Measurements from ENCODE around the gene KCNIP4.
"Not testable (repeated sequence)": the region's sequence is repeated elsewhere in the genome, so short reads cannot be mapped to it uniquely, and the experiment has no call there.

The KCNIP4 gene

GRCh38 chr4:21451032-21451431, 497.5 kb downstream of the KCNIP4 start:
- DNase-seq = no peak

GRCh38 chr4:21450331-21450730, 498.2 kb downstream of the KCNIP4 start:
- no peak for DNase-seq

- no peak for DNase-seq
Measured at GRCh38 chr4:21447301-21448054, 501.1 kb downstream of the KCNIP4 start.

DNA sequence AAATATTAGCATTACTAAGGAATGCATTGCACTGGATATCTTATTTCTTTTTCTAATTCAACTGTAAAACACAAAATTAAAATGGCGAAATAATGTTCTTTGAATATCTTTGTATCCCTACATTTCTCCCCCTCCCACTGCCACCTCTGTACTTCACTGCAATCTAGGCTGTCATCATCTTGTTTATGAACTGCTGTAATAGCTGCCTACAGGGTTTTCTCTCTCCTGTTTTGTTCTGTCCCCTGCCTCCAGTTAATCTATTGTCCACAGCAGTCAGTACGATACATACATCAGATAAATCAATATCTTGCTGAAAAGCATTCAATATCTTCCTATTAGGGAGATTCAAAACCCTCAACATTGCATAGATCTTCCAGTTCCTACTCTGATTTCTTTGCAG, 528.4 kb downstream of the KCNIP4 start:
- no peak for DNase-seq

DNA sequence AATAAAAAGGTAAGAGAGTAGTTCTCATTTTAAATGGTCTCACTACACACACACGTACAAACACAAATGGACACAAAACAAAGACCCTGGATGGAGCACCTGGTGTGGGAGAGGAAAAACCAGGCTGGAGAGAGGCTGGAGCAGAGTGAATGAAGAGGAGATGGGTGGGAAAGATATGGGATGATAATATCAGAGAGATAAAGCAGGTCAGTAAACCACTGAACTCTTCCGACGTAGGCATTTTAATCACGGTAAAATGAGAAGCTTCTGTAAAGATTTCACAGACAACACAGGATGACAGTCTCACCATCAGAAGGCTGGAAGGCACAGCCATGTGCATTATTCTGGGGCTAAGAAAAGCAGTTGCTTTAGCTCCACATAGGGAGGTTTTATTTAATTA, 532.8 kb downstream of the KCNIP4 start:
- DNase-seq = peak; percentile 24

- peak; percentile 62 for DNase-seq
Measured at GRCh38 chr4:21413807-21414370, 534.7 kb downstream of the KCNIP4 start.

- DNase-seq = no peak
Measured at GRCh38 chr4:21411086-21411485, 537.5 kb downstream of the KCNIP4 start.

GRCh38 chr4:21410372-21410771, 538.2 kb downstream of the KCNIP4 start:
- no peak for DNase-seq

DNA sequence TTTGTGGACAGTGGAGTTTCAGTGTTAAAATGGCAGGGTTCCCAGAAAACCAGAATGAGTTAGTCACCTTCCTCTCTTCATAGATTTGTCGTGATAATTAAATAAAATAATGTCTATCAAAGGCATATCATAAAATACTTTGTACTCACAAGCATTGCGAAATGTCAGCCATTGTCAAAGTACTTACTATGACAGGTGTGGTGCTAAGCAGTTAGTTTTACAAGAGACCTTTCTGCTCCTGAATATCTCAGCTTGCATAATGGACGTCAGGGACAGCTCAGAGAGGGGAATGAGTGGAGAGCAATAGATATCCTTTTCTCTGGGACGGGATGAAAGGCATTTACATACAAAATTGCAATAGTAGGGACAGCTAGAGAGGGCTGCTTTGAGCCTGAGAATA, 560.9 kb downstream of the KCNIP4 start:
- no peak for DNase-seq

DNA sequence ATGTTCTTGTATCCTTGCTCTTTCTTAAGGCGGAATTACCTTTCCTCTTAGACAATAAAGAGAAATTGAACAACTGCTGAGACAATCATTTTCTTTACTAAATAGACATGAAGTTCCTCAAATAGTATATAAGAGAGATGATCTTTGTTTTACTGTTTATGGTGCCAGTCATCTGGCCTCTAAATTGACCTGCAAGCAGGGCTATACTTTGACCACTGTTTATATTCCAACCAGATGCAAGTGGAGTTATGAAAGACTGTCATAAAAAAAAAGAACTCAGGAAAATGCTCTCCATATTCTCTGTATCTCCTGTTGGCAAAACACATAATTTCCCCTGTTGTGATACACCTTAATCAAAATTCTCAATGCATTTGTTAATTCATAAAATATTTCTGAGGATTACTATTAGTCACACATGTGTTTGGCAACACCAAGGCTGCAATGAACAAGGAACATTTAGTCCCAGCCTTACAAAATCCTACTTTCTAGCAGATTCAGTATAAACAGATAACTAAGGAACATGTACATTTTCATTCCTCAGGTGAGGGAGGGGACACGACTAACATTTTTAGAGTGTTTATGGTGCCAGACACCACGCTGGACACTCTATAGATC, 562.3 kb downstream of the KCNIP4 start:
- no peak for DNase-seq

GRCh38 chr4:21385706-21386105, 562.9 kb downstream of the KCNIP4 start:
- DNase-seq = no peak

- no peak for DNase-seq
Measured at GRCh38 chr4:21384609-21385008, 564.0 kb downstream of the KCNIP4 start.

- no peak for DNase-seq
Measured at GRCh38 chr4:21380861-21381260, 567.7 kb downstream of the KCNIP4 start.

- no peak for DNase-seq
Measured at GRCh38 chr4:21377046-21377445, 571.5 kb downstream of the KCNIP4 start.

GRCh38 chr4:21376176-21376575, 572.4 kb downstream of the KCNIP4 start:
- DNase-seq = no peak

- no peak for DNase-seq
Measured at GRCh38 chr4:21374641-21375368, 573.8 kb downstream of the KCNIP4 start.

DNA sequence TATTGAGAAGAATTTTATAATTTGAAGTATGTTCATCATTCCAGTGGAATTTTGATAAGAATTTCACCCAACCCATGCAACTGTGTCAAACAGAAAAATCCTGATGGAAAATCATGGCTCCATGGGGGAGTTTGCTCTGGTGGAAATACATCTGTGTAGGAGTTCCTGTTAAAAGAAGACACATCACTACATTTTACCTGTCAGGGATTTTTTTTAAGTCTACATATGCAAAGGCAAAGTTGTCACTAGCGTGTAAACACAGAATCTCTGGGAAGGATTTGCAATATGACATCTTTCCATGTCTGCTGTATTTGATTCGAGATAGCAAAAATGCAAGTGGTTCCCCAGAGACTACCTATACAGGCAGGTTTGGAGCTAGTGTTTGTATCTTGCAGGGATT, 581.0 kb downstream of the KCNIP4 start:
- DNase-seq = no peak

DNA sequence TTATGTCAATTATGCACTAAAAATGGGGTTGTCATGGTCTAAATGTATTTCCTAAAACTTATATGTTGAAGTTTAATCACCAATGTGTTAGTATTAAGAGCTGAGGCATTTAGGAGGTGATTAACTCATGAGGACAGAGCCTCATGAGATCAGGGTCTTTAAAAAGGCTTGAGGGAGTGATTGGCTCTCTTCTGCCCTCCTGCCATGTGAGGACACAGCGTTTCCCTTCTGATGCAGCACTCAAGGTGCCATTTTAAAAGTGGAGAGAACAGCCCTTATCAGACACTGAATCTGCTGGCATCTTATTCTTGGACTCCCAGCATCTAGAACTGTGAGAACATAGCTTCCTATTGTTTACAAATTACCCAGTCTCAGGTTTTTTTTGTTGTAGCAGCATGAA, 581.7 kb downstream of the KCNIP4 start:
- DNase-seq = no peak

DNA sequence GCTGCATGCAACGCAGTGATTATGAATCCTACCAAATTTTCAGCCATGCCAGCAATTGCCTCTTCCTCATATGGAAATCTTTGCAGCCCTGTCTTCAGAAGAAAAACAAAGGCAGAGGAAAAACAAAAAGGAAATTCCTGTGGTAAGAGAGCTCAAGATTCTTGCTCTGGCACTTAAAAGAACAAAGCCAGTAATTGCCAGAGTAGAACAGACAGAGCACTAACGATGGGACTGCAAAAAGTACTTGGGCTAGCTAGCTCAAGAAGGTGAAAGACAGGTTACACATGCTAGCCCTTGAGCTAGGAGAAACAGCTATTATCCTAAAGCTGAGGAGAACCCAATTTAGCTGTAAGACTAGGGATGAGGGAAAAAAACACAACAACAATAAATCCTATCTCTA, 582.3 kb downstream of the KCNIP4 start:
- no peak for DNase-seq

DNA sequence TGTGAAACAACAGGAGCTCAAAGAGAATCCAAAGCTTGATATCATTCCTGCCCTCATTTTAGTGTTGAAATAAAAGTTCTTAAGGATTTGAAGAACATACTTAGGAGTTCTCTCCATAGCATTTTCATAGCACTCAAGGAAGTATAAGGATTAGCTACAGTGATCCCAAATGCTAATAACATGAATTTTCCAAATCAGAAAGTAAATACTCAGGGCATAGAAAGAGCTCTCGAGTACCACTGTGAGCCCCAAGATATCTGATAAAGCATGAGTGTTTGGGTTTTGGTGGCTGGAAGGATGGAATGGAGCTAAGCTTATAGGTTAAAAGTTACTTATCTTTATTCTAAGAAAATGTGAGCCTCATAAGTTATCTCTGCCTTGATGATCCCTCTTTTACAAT, 584.9 kb downstream of the KCNIP4 start:
- no peak for DNase-seq

GRCh38 chr4:21352354-21352753, 596.2 kb downstream of the KCNIP4 start:
- not testable (repeated sequence) for DNase-seq

DNA sequence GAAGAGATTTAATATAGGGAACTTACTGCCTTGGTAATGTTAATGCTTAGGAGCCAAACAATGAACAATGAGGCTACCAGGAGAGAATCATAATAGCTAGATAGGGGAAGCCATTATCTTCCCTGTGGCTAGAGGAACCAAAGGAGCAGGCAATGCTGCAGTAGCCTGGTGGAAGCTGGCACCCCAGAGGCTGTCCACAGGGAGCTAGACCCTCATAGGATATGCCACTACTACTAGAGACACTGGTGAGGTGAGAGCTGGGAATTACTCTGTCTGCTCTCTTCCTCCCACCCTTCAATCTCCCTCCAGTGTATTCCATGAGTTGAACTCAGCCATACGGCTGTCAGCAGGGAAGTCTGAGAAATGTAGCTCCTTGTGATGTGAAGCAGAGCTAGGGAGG, 601.4 kb downstream of the KCNIP4 start:
- DNase-seq = no peak

DNA sequence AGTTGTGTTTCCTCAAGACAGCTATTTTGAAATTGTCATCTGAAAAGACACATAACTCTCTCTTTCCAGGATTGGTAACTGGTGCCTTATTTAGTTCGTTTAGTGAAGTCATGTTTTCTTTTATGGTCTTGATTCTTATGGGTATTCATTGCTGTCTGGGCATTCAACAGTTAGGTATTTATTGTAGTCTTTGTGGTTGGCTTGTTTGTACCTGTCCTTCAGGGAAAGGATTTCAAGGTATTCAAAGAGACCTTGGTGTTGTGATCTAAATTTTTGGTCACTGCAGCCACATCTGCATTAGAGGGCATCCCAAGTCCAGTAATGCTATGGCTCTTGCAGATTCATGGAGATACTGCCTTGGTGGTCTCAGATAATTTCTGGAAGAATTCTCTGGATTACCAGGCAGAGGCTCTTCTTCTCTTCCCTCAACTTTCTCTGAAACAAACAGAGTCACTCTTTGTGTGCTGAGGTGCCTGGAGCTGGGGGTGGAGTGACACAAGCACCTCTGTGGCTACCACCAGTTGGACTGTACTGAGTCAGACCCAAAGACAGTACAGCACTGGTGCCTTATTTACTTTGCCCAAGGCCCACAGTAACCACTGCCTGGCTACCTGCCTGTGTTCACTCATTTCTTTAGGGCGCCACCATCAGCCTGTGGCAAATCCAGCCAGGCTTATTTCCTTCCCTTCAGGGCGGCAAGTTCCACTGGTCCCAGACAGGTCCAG, 620.4 kb downstream of the KCNIP4 start:
- DNase-seq = no peak

Data from NCI-H2029 (cell line).